Fibroblast of lung (primary cell): Measurements from ENCODE around the gene ALPK3. TPM values are rescaled to one million over a fixed set of nuclear protein-coding genes. Genes with fewer than 3 reads are reported as not detected.

ENCODE experiments used
- DNase-seq, 2 donors: peaks; one replicate each; pipeline versions ENCODE4 v3.0.0 to v3.0.0-alpha.2; 2010; ENCODE audit warnings: low read depth in 2 of 2
- H2AFZ ChIP-seq: 2 replicates; pipeline ENCODE4 v1.5.1; 2012; ENCODE audit warnings: low read length, control low read depth, inconsistent platforms
- H3K27ac ChIP-seq: 2 replicates; pipeline ENCODE4 v1.5.1; 2011; ENCODE audit warnings: low read length, control low read depth; ENCODE audit not compliant: insufficient read depth
- H3K27me3 ChIP-seq: 2 replicates; pipeline ENCODE4 v1.5.1; 2011; ENCODE audit warnings: mild to moderate bottlenecking, low read length; ENCODE audit not compliant: control insufficient read depth, insufficient read depth
- H3K36me3 ChIP-seq: 2 replicates; pipeline ENCODE4 v1.5.1; 2011; ENCODE audit warnings: low read length; ENCODE audit not compliant: control insufficient read depth, insufficient read depth
- H3K4me1 ChIP-seq: 2 replicates; pipeline ENCODE4 v1.5.1; 2011; ENCODE audit warnings: low read length; ENCODE audit not compliant: control insufficient read depth, insufficient read depth; ENCODE audit errors: extremely low read depth
- H3K4me2 ChIP-seq: 2 replicates; pipeline ENCODE4 v1.5.1; 2011; ENCODE audit warnings: low read length, control low read depth; ENCODE audit not compliant: insufficient read depth; ENCODE audit errors: extremely low read depth
- H3K4me3 ChIP-seq, 4 experiments: fragments of 200-600 bp in 1 of 4; sonication (generic) in 1 of 4; replicated peaks in 1 of 4; 2 replicates each; pipeline ENCODE4 v1.5.1; 2011 to 2016; ENCODE audit warnings: low read length in 4 of 4, low read depth in 3 of 4, mild to moderate bottlenecking in 3 of 4, control low read depth in 2 of 4, inconsistent platforms in 1 of 4, mixed read lengths in 1 of 4; ENCODE audit not compliant: insufficient read depth in 1 of 4; ENCODE audit errors: control extremely low read depth in 1 of 4
- H3K79me2 ChIP-seq: 2 replicates; pipeline ENCODE4 v1.5.1; 2012; ENCODE audit warnings: mild to moderate bottlenecking, low read length, inconsistent platforms; ENCODE audit not compliant: control insufficient read depth, insufficient read depth
- H3K9ac ChIP-seq: 2 replicates; pipeline ENCODE4 v1.5.1; 2011; ENCODE audit warnings: mild to moderate bottlenecking, low read length, control low read depth; ENCODE audit not compliant: insufficient read depth
- H3K9me3 ChIP-seq: 2 replicates; pipeline ENCODE4 v1.5.1; 2012; ENCODE audit warnings: low read depth, low read length; ENCODE audit not compliant: control insufficient read depth, insufficient read depth
- H4K20me1 ChIP-seq: 2 replicates; pipeline ENCODE4 v1.5.1; 2011; ENCODE audit warnings: low read length; ENCODE audit not compliant: control insufficient read depth, insufficient read depth; ENCODE audit errors: extremely low read depth
- EZH2 ChIP-seq: IDR thresholded peaks from 2 replicates; pipeline ENCODE4 v1.5.1; 2012; ENCODE audit warnings: low read length, control low read depth, mild to moderate bottlenecking; ENCODE audit errors: missing control alignments
- polyA plus RNA-seq, 2 donors: library from polyadenylated mRNA; depleted of rRNA in 1 of 2; stranded (reverse) in 1 of 2; unstranded in 1 of 2; fragments of >200 nt; gene quantifications; 2 replicates each; pipeline ENCODE4 v1.2.1, GENCODE V29; 2011 to 2012; ENCODE audit warnings: missing spikeins in 1 of 2
- total RNA-seq: library from RNA; depleted of rRNA; stranded (reverse); fragments of >200 nt; gene quantifications from 2 replicates; pipeline ENCODE4 v1.2.1, GENCODE V29; 2014
- TF ChIP-seq, protein P1 (sequence below), 2 donors: IDR thresholded peaks in 1 of 2; conservative IDR thresholded peaks in 1 of 2; 1 replicate in 1 of 2; 2 replicates in 1 of 2; pipeline ENCODE4 v1.5.1; 2011 to 2012; ENCODE audit warnings: low read length in 2 of 2, control low read depth in 1 of 2, inconsistent platforms in 1 of 2, low read depth in 1 of 2, mild to moderate bottlenecking in 1 of 2

The ALPK3 gene
- total and polyA plus RNA-seq, 2 donors (not counting 1 experiment from before 2014, with no cell fraction given): 0.03 to 0.50 TPM

DNA sequence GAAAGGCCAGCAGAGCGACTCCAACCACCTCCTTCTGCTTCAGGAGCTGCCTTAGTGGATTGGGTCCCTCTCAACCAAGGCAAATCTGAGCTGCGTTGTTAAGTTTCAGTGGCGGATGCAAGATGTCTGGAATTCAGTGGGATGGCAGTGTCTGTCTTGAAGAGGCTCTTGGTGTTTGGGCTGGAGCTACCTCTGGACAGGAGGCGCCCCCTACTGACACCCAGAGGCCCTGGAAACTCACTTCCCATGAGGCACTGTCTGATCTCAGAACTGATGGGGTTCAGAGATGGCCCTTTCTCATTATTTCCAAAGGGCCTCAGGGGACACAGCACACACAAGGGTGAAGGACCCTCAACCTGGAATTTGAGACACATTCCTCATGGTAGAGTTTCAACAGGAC, 61.3 kb downstream of the ALPK3 start:
- Histone ChIP-seq H3K9me3 (no peaks in the 10 kb centered on the region), H3K4me2 (no peak overlapping the region), H3K9ac (no peak overlapping the region), H2AFZ (peak overlapping the region; percentile 24), H3K27ac (no peak overlapping the region), H3K4me3 (no peak overlapping the region), H3K4me1 (no peaks in the 10 kb centered on the region), H3K79me2 (no peaks in the 10 kb centered on the region), H3K27me3 (no peaks in the 10 kb centered on the region), H4K20me1 (no peaks in the 10 kb centered on the region), H3K36me3 (no peaks in the 10 kb centered on the region)
- TF ChIP-seq EZH2: no peak
- TF ChIP-seq, protein P1, sequence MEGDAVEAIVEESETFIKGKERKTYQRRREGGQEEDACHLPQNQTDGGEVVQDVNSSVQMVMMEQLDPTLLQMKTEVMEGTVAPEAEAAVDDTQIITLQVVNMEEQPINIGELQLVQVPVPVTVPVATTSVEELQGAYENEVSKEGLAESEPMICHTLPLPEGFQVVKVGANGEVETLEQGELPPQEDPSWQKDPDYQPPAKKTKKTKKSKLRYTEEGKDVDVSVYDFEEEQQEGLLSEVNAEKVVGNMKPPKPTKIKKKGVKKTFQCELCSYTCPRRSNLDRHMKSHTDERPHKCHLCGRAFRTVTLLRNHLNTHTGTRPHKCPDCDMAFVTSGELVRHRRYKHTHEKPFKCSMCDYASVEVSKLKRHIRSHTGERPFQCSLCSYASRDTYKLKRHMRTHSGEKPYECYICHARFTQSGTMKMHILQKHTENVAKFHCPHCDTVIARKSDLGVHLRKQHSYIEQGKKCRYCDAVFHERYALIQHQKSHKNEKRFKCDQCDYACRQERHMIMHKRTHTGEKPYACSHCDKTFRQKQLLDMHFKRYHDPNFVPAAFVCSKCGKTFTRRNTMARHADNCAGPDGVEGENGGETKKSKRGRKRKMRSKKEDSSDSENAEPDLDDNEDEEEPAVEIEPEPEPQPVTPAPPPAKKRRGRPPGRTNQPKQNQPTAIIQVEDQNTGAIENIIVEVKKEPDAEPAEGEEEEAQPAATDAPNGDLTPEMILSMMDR (conservative IDR thresholded peaks at IDR 0.05 in 1 of 2, IDR thresholded peaks at IDR 0.05 in 1 of 2; ENCODE audit: low read depth in 1 of 2, low read length in 2 of 2): peak; percentile 61 to 70
- peak; percentile 39 to 59 for DNase-seq

DNA sequence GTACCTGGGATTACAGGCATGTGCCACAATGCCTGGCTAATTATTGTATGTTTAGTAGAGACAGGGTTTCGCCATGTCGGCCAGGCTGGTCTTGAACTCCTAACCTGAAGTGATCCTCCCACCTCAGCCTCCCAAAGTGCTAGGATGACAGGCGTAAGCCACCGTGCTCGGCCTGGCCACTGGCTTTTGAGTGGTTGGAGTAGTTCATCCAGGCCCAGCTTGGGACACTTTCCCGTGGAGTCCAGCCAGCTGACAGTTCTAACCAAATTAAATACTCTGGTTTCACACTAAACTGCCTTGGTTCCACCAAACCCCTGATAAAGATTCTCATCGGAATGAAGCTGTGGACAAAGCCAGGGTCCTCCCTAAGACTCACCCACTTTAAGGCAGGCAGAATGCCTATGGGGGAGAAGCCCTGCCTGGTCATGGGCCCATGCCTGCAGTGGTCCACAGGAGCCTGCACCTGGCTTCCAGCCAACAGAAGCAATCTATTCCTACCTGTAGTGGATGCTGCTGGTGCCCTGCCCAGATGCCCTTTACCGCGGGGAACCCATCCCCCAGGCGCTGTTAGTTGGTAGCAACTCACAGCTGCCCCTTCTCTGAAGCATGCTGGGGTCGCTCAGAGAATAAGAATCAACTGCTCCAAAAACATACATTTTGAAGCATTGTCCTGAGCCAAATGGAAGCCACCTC, 62.1 kb downstream of the ALPK3 start:
- no peaks in the 10 kb centered on the region for H3K79me2 ChIP-seq

DNA sequence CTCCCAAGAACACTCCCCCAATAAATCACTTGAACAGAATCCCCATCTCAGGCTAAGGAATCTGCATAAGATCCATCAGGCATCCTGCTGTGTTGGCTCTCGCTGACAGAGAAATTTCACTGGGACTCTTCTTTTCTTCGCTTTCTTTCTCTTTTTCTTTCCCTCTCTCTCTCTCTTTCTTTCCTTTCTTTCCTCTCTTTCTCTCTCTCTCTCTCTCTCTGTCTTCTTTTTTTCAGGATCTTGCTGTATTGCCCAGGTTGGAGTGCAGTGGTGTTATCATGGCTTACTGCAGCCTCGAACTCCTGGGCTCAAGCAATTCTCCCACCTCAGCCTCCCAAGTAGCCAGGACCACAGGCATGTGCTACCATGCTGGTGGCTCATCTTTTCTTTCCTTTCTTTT, 62.9 kb downstream of the ALPK3 start:
- no peak for DNase-seq
- Histone ChIP-seq H3K27me3 (no peaks in the 10 kb centered on the region), H3K4me2 (no peak overlapping the region), H3K36me3 (no peaks in the 10 kb centered on the region), H3K9me3 (no peaks in the 10 kb centered on the region), H3K79me2 (no peaks in the 10 kb centered on the region), H3K4me1 (no peaks in the 10 kb centered on the region), H3K27ac (no peak overlapping the region), H3K4me3 (no peak overlapping the region), H2AFZ (no peak overlapping the region), H4K20me1 (no peaks in the 10 kb centered on the region), H3K9ac (no peak overlapping the region)
- TF ChIP-seq EZH2: no peak
- TF ChIP-seq, protein P1 (conservative IDR thresholded peaks at IDR 0.05 in 1 of 2, IDR thresholded peaks at IDR 0.05 in 1 of 2; ENCODE audit: low read depth in 1 of 2, low read length in 2 of 2): no peak

More for the DNA sequence above, 62.1 kb downstream of the ALPK3 start:
- no peak overlapping the region for H3K4me2 ChIP-seq
- TF ChIP-seq, protein P1 (conservative IDR thresholded peaks at IDR 0.05 in 1 of 2, IDR thresholded peaks at IDR 0.05 in 1 of 2; ENCODE audit: low read depth in 1 of 2, low read length in 2 of 2): no peak
- no peak for TF ChIP-seq EZH2
- no peaks in the 10 kb centered on the region for H3K27me3 ChIP-seq
- H3K4me1 ChIP-seq: no peaks in the 10 kb centered on the region
- H3K36me3 ChIP-seq: no peaks in the 10 kb centered on the region
- no peaks in the 10 kb centered on the region for H4K20me1 ChIP-seq
- H3K27ac ChIP-seq: no peak overlapping the region
- no peak overlapping the region for H2AFZ ChIP-seq
- H3K4me3 ChIP-seq: no peak overlapping the region
- DNase-seq: no peak
- H3K9ac ChIP-seq: no peak overlapping the region
- no peaks in the 10 kb centered on the region for H3K9me3 ChIP-seq
